Astrocyte (in vitro differentiated cells and primary cell): ENCODE measurements around the gene RPL7A. TPM values are rescaled to one million over a fixed set of nuclear protein-coding genes. Genes with fewer than 3 reads are reported as not detected.

Experiments
- DNase-seq: peaks from one replicate; pipeline ENCODE4 v3.0.0-alpha.2; 2010; ENCODE audit warnings: low read depth
- FAIRE-seq: peaks from 2 replicates; lab custom pipeline; 2011; peaks lifted over from hg19 to GRCh38; lab: Jason Lieb, UNC
- H2AFZ ChIP-seq: 2 replicates; pipeline ENCODE4 v1.6.0; 2012; ENCODE audit warnings: low read depth, low read length, inconsistent platforms
- H3K27ac ChIP-seq: 2 replicates; pipeline ENCODE4 v1.5.1; 2011; ENCODE audit warnings: low read depth, low read length, inconsistent platforms
- H3K27me3 ChIP-seq: 2 replicates; pipeline ENCODE4 v1.6.0; 2011; ENCODE audit warnings: low read length, inconsistent platforms; ENCODE audit not compliant: insufficient read depth
- H3K36me3 ChIP-seq: 2 replicates; pipeline ENCODE4 v1.5.1; 2011; ENCODE audit warnings: low read length, inconsistent platforms; ENCODE audit not compliant: insufficient read depth
- H3K4me1 ChIP-seq: 2 replicates; pipeline ENCODE4 v1.5.1; 2011; ENCODE audit warnings: low read length, inconsistent platforms; ENCODE audit not compliant: insufficient read depth
- H3K4me2 ChIP-seq: 2 replicates; pipeline ENCODE4 v1.6.0; 2012; ENCODE audit warnings: low read length, inconsistent platforms
- H3K4me3 ChIP-seq: 2 replicates; pipeline ENCODE4 v1.5.1; 2011; ENCODE audit warnings: low read depth, mild to moderate bottlenecking, low read length, inconsistent platforms; ENCODE audit not compliant: insufficient read depth
- H3K79me2 ChIP-seq: 2 replicates; pipeline ENCODE4 v1.6.0; 2012; ENCODE audit warnings: mild to moderate bottlenecking, low read length, inconsistent platforms; ENCODE audit not compliant: insufficient read depth
- H3K9ac ChIP-seq: 2 replicates; pipeline ENCODE4 v1.6.0; 2012; ENCODE audit warnings: mild to moderate bottlenecking, low read length, inconsistent platforms
- H3K9me3 ChIP-seq: 2 replicates; pipeline ENCODE4 v1.5.1; 2012; ENCODE audit warnings: low read depth, mild to moderate bottlenecking, low read length, inconsistent platforms; ENCODE audit not compliant: insufficient read depth
- H4K20me1 ChIP-seq: 2 replicates; pipeline ENCODE4 v1.6.0; 2012; ENCODE audit warnings: low read length, inconsistent platforms; ENCODE audit not compliant: insufficient read depth
- H3K27ac Mint-ChIP-seq: one replicate; pipeline ENCODE4 v1.8.0; 2021; ENCODE audit warnings: mild to moderate bottlenecking, mixed read lengths; ENCODE audit not compliant: unreplicated experiment
- H3K27me3 Mint-ChIP-seq: one replicate; pipeline ENCODE4 v1.8.0; 2021; ENCODE audit warnings: low read depth, mixed read lengths; ENCODE audit not compliant: unreplicated experiment
- H3K36me3 Mint-ChIP-seq: one replicate; pipeline ENCODE4 v1.8.0; 2021; ENCODE audit warnings: low read depth, mixed read lengths; ENCODE audit not compliant: unreplicated experiment
- H3K4me1 Mint-ChIP-seq: one replicate; pipeline ENCODE4 v1.8.0; 2021; ENCODE audit warnings: low read depth, mixed read lengths; ENCODE audit not compliant: unreplicated experiment
- H3K4me3 Mint-ChIP-seq: one replicate; pipeline ENCODE4 v1.8.0; 2021; ENCODE audit warnings: mild to moderate bottlenecking, moderate library complexity, mixed read lengths; ENCODE audit not compliant: unreplicated experiment
- H3K9me3 Mint-ChIP-seq: one replicate; pipeline ENCODE4 v1.8.0; 2021; ENCODE audit warnings: mild to moderate bottlenecking, mixed read lengths; ENCODE audit not compliant: unreplicated experiment
- CTCF ChIP-seq: IDR thresholded peaks from 2 replicates; pipeline ENCODE4 v1.5.1; 2011; ENCODE audit warnings: low read depth, mild to moderate bottlenecking, inconsistent platforms, low read length, moderate library complexity; ENCODE audit not compliant: insufficient read depth
- EZH2 ChIP-seq: IDR thresholded peaks from 2 replicates; pipeline ENCODE4 v1.6.1; 2012; ENCODE audit warnings: mild to moderate bottlenecking, low read length, inconsistent platforms; ENCODE audit not compliant: insufficient read depth
- total RNA-seq: library from RNA; stranded (reverse); gene quantifications from 2 replicates; pipeline ENCODE4 v1.2.1, GENCODE V29; 2021

Gene RPL7A
- total RNA-seq, 1 donor from 2014 or later: 1,364 TPM

GRCh38 chr9:133400292-133400691, 52.3 kb downstream of the RPL7A start:
- H3K79me2 ChIP-seq: no peaks in the 10 kb centered on the region
- no peak overlapping the region for H3K27ac ChIP-seq
- DNase-seq (no peak), FAIRE-seq (no peak)
- H3K36me3 ChIP-seq: peaks cover 4% of the 10 kb centered on the region
- peaks cover 4% of the 10 kb centered on the region for H3K36me3 Mint-ChIP-seq
- no peak for TF ChIP-seq CTCF
- TF ChIP-seq EZH2: no peak
- H3K4me3 Mint-ChIP-seq: no peak overlapping the region
- H3K4me1 ChIP-seq: peaks cover 1% of the 10 kb centered on the region
- H3K27me3 Mint-ChIP-seq: peaks cover 24% of the 10 kb centered on the region
- H3K9me3 ChIP-seq: no peaks in the 10 kb centered on the region
- H3K27me3 ChIP-seq: no peaks in the 10 kb centered on the region
- H3K4me1 Mint-ChIP-seq: peaks cover 1% of the 10 kb centered on the region
- no peak overlapping the region for H3K9ac ChIP-seq
- H3K9me3 Mint-ChIP-seq: no peaks in the 10 kb centered on the region
- no peak overlapping the region for H3K4me2 ChIP-seq
- no peak overlapping the region for H3K4me3 ChIP-seq
- H3K27ac Mint-ChIP-seq: no peak overlapping the region
- H2AFZ ChIP-seq: no peak overlapping the region
- H4K20me1 ChIP-seq: peaks cover 11% of the 10 kb centered on the region

Other genes with a start within 250 kb of the RPL7A start
- 41.2 and 46.6 TPM in 2 replicates for gene RALGDS, start 227.0 kb upstream of the RPL7A start, total RNA-seq
- 8.4 and 8.5 TPM in 2 replicates for gene GBGT1, start 184.3 kb upstream of the RPL7A start, total RNA-seq
- not detected in 2 replicates for gene OBP2B, start 139.0 kb upstream of the RPL7A start, total RNA-seq
- gene ABO, start 73.0 kb upstream of the RPL7A start, total RNA-seq: 0.10 TPM in 1 of 2 replicates, not detected in the other
- 22.2 and 25.1 TPM in 2 replicates for gene SURF6, start 12.0 kb upstream of the RPL7A start, total RNA-seq
- gene MED22, start 87 bp upstream of the RPL7A start, total RNA-seq: 25.2 and 28.8 TPM in 2 replicates
- 35.7 and 35.9 TPM in 2 replicates for gene SURF1, start 8.3 kb downstream of the RPL7A start, total RNA-seq
- 18.8 and 20.0 TPM in 2 replicates for gene SURF2, start 8.3 kb downstream of the RPL7A start, total RNA-seq
- gene SURF4, start 27.8 kb downstream of the RPL7A start, total RNA-seq: 338 and 374 TPM in 2 replicates
- 0.58 and 0.82 TPM in 2 replicates for gene STKLD1, start 28.1 kb downstream of the RPL7A start, total RNA-seq
- 19.7 and 22.5 TPM in 2 replicates for gene REXO4, start 69.8 kb downstream of the RPL7A start, total RNA-seq
- gene ADAMTS13, start 74.1 kb downstream of the RPL7A start, total RNA-seq: 5.6 and 7.3 TPM in 2 replicates
- gene CACFD1, start 111.8 kb downstream of the RPL7A start, total RNA-seq: 13.1 and 14.2 TPM in 2 replicates
- gene SLC2A6, start 130.9 kb downstream of the RPL7A start, total RNA-seq: 21.1 and 24.3 TPM in 2 replicates
- gene MYMK, start 176.7 kb downstream of the RPL7A start, total RNA-seq: not detected in 2 replicates
- gene ADAMTSL2, start 186.5 kb downstream of the RPL7A start, total RNA-seq: 0.52 and 0.58 TPM in 2 replicates